Transverse colon (tissue), 4 donors: Measurements from ENCODE around the gene EPM2A.

Source experiments
- CTCF ChIP-seq, 5 experiments: fragments of 200-600 bp in 3 of 5; fragments of 450-650 bp in 2 of 5; sonication (generic) in 3 of 5; IDR thresholded peaks; 1 replicate in 2 of 5; 2 replicates in 3 of 5; pipeline ENCODE4 v1.5.1; 2016 to 2017; ENCODE audit warnings: antibody characterized with exemption in 5 of 5, inconsistent platforms in 3 of 5, mild to moderate bottlenecking in 2 of 5, moderate library complexity in 1 of 5
- POLR2A ChIP-seq: fragments of 450-650 bp; IDR thresholded peaks from one replicate; pipeline ENCODE4 v1.6.1; 2016; ENCODE audit warnings: antibody characterized with exemption, mild to moderate bottlenecking, moderate library complexity
- POLR2AphosphoS5 ChIP-seq, 3 donors: sonication (generic); formaldehyde crosslinking; IDR thresholded peaks; one replicate each; pipeline ENCODE4 v1.6.1; 2016; ENCODE audit warnings: antibody characterized with exemption in 3 of 3

- no peak for TF ChIP-seq CTCF (IDR thresholded peaks at IDR 0.05)
- no peak for TF ChIP-seq POLR2AphosphoS5 (IDR thresholded peaks at IDR 0.05)
- TF ChIP-seq POLR2A = no peak
Measured at GRCh38 chr6:145765449-145765848, 30.1 kb upstream of the EPM2A start.
